Thoracic aorta (tissue), 2 donors: ENCODE results near the gene AGBL3. TPM values are rescaled to one million over a fixed set of nuclear protein-coding genes. Genes with fewer than 3 reads are reported as not detected.

Experiments used
- ATAC-seq: fragments of 150-250 bp; one replicate; pipeline ENCODE4 v1.8.0; 2017; ENCODE audit warnings: low read depth; ENCODE audit not compliant: insufficient number of reproducible peaks, low FRiP score
- DNase-seq: peaks from one replicate; pipeline ENCODE4 v3.0.0-alpha.2; 2020; ENCODE audit warnings: low spot score
- H3K27ac ChIP-seq, 2 donors: fragments of 200-600 bp; sonication (generic); 1 replicate in 1 of 2; 2 replicates in 1 of 2; pipeline ENCODE4 v1.5.1; 2016; ENCODE audit warnings: mild to moderate bottlenecking in 2 of 2, moderate library complexity in 2 of 2
- H3K27me3 ChIP-seq: fragments of 200-600 bp; sonication (generic); replicated peaks from 2 replicates; pipeline ENCODE4 v1.6.0; 2016; ENCODE audit warnings: mild to moderate bottlenecking; ENCODE audit not compliant: insufficient read depth
- H3K36me3 ChIP-seq: fragments of 200-600 bp; sonication (generic); one replicate; pipeline ENCODE4 v1.5.1; 2016
- H3K4me1 ChIP-seq, 2 donors: fragments of 200-600 bp; sonication (generic); 1 replicate in 1 of 2; 2 replicates in 1 of 2; pipeline versions ENCODE4 v1.5.1 to v1.6.0; 2016; ENCODE audit warnings: low read depth in 2 of 2, mild to moderate bottlenecking in 1 of 2; ENCODE audit not compliant: control insufficient read depth in 1 of 2
- H3K4me3 ChIP-seq: fragments of 200-600 bp; sonication (generic); 2 replicates; pipeline ENCODE4 v1.5.1; 2016; ENCODE audit warnings: mild to moderate bottlenecking
- H3K9me3 ChIP-seq: fragments of 200-600 bp; sonication (generic); 2 replicates; pipeline ENCODE4 v1.5.1; 2016
- CTCF ChIP-seq: fragments of 200-600 bp; sonication (generic); IDR thresholded peaks from one replicate; pipeline ENCODE4 v1.5.1; 2019; ENCODE audit warnings: antibody characterized with exemption
- total RNA-seq, 2 donors: library from RNA; depleted of rRNA; stranded (reverse); fragments of >200 nt; gene quantifications; one replicate each; pipeline versions ENCODE4 v1.1.0 to v1.2.3, GENCODE V29; 2016

The AGBL3 gene
- total RNA-seq, 2 donors from 2014 or later, result 0.28 to 0.54 TPM

GRCh38 chr7:134996097-134996550, 9.8 kb downstream of the AGBL3 start:
- Histone ChIP-seq H3K27ac (peak overlapping the region; percentile 49 to 78), H3K9me3 (no peaks in the 10 kb centered on the region), H3K36me3 (no peaks in the 10 kb centered on the region), H3K4me1 (peaks cover 20 to 57% of the 10 kb centered on the region in 2 donors), H3K4me3 (no peak overlapping the region), H3K27me3 (no peaks in the 10 kb centered on the region)
- TF ChIP-seq CTCF, result no peak
- DNase-seq (no peak), ATAC-seq (no peak)

GRCh38 chr7:134997214-134997885, 11.0 kb downstream of the AGBL3 start:
- Histone ChIP-seq H3K4me1 (peaks cover 10 to 44% of the 10 kb centered on the region in 2 donors), H3K27me3 (no peaks in the 10 kb centered on the region), H3K36me3 (no peaks in the 10 kb centered on the region), H3K4me3 (no peak overlapping the region), H3K9me3 (no peaks in the 10 kb centered on the region), H3K27ac (no peak overlapping the region)
- DNase-seq, result no peak
- no peak for ATAC-seq
- TF ChIP-seq CTCF, result no peak

- Histone ChIP-seq H3K36me3 (no peaks in the 10 kb centered on the region), H3K27me3 (no peaks in the 10 kb centered on the region), H3K9me3 (no peaks in the 10 kb centered on the region), H3K4me3 (no peak overlapping the region), H3K4me1 (peaks cover 9 to 29% of the 10 kb centered on the region in 2 donors), H3K27ac (no peak overlapping the region)
- no peak for DNase-seq
- ATAC-seq, result no peak
- no peak for TF ChIP-seq CTCF
Observed at GRCh38 chr7:134999136-134999535, 12.8 kb downstream of the AGBL3 start.

GRCh38 chr7:135001390-135002165, 15.3 kb downstream of the AGBL3 start:
- no peaks in the 10 kb centered on the region for H3K9me3 ChIP-seq
- DNase-seq, result no peak
- no peak overlapping the region for H3K4me3 ChIP-seq
- H3K36me3 ChIP-seq, result no peaks in the 10 kb centered on the region
- H3K27ac ChIP-seq, result no peak overlapping the region
- no peak for TF ChIP-seq CTCF
- ATAC-seq, result no peak
- no peaks in the 10 kb centered on the region for H3K27me3 ChIP-seq
- peaks cover 0 to 5% of the 10 kb centered on the region in 2 donors for H3K4me1 ChIP-seq

- no peaks in the 10 kb centered on the region for H3K4me1 ChIP-seq
- no peak for ATAC-seq
- TF ChIP-seq CTCF, result no peak
- H3K27ac ChIP-seq, result no peak overlapping the region
- H3K36me3 ChIP-seq, result no peaks in the 10 kb centered on the region
- no peak overlapping the region for H3K4me3 ChIP-seq
- DNase-seq, result no peak
- no peaks in the 10 kb centered on the region for H3K9me3 ChIP-seq
- no peaks in the 10 kb centered on the region for H3K27me3 ChIP-seq
Observed at GRCh38 chr7:135012229-135012628, 25.9 kb downstream of the AGBL3 start.
